GM12891 (cell line): ENCODE measurements around the gene VTI1A.
"Not testable (repeated sequence)": the region's sequence is repeated elsewhere in the genome, so short reads cannot be mapped to it uniquely, and the experiment has no call there.

ENCODE experiments used
- PAX5 ChIP-seq: IDR thresholded peaks from 2 replicates; pipeline ENCODE4 v1.6.1; 2011; ENCODE audit warnings: low read length, moderate library complexity, mild to moderate bottlenecking; ENCODE audit not compliant: insufficient read depth, severe bottlenecking
- POLR2A ChIP-seq: IDR thresholded peaks from 2 replicates; pipeline ENCODE4 v1.6.1; 2011; ENCODE audit warnings: low read depth, low read length, control low read depth
- POLR2AphosphoS5 ChIP-seq: IDR thresholded peaks from 2 replicates; pipeline ENCODE4 v1.6.1; 2011; ENCODE audit warnings: low read depth, low read length, control low read depth
- SPI1 ChIP-seq: IDR thresholded peaks from 2 replicates; pipeline ENCODE4 v1.6.1; 2011; ENCODE audit warnings: low read depth, low read length, control low read depth
- TAF1 ChIP-seq: IDR thresholded peaks from 2 replicates; pipeline ENCODE4 v1.6.1; 2011; ENCODE audit warnings: low read depth, low read length, control low read depth

DNA sequence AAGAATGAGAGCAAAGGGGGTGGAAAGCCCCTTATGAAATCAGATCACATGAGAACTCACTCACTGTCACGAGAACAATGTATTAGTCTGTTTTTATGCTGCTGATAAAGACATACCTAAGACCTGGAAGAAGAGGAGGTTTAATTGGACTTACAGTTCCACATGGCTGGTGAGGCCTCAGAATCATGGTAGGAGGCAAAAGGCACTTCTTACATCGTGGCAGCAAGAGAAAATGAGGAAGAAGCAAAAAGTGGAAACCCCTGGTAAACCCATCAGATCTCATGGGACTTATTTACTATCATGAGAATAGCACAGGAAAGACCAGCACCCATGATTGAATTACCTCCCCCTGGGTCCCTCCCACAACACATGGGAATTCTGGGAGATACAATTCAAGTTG is 40.2 kb upstream of the VTI1A start:
- TF ChIP-seq POLR2A, SPI1, TAF1, POLR2AphosphoS5, PAX5: not testable (repeated sequence)
